OCI-LY1 (cell line): ENCODE measurements around the gene COL21A1.

Experiments used
- EZH2 ChIP-seq: fragments of 200-600 bp; sonication (generic), shearing (Covaris generic); IDR thresholded peaks from 2 replicates; pipeline ENCODE4 v1.8.0; 2017; ENCODE audit warnings: borderline replicate concordance, mixed run types, mild to moderate bottlenecking, antibody characterized with exemption, low read length, moderate library complexity, mixed read lengths
- TF ChIP-seq, protein P1 (sequence below): fragments of 200-600 bp; sonication (generic), shearing (Covaris generic); IDR thresholded peaks from 2 replicates; pipeline ENCODE4 v1.5.1; 2017; ENCODE audit warnings: mild to moderate bottlenecking, antibody characterized with exemption, low read length, moderate library complexity, mixed read lengths

DNA sequence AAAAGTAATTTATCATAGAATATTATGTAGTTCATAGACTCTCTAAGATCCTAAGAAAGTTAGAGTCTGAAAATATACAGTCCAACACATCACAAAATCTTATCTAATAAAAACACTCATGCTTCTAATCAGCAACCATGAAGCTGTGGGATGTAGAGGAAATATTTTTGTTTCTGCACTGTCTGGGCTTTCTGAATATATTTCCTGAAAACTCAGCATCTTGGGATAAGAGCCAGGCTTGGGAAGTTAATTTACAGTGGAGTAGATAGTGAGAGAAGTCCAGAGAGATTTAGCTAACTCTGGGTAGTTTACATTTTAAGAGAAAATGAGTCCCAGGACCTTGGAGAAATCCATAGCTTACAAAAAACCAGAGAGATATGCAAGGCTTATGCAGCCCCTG lies 221.6 kb downstream of the COL21A1 start:
- TF ChIP-seq, protein P1, sequence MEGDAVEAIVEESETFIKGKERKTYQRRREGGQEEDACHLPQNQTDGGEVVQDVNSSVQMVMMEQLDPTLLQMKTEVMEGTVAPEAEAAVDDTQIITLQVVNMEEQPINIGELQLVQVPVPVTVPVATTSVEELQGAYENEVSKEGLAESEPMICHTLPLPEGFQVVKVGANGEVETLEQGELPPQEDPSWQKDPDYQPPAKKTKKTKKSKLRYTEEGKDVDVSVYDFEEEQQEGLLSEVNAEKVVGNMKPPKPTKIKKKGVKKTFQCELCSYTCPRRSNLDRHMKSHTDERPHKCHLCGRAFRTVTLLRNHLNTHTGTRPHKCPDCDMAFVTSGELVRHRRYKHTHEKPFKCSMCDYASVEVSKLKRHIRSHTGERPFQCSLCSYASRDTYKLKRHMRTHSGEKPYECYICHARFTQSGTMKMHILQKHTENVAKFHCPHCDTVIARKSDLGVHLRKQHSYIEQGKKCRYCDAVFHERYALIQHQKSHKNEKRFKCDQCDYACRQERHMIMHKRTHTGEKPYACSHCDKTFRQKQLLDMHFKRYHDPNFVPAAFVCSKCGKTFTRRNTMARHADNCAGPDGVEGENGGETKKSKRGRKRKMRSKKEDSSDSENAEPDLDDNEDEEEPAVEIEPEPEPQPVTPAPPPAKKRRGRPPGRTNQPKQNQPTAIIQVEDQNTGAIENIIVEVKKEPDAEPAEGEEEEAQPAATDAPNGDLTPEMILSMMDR, result no peak
- TF ChIP-seq EZH2, result no peak
